Glutamatergic neuron (in vitro differentiated cells): ENCODE data around the gene GARIN5A. TPM values are rescaled to one million over a fixed set of nuclear protein-coding genes. Genes with fewer than 3 reads are reported as not detected.
A peak's percentile ranks its signal among the peaks of the same experiment; 100 is the strongest.

Experiments used
- DNase-seq: peaks from one replicate; pipeline ENCODE4 v3.0.0; 2022
- H3K27ac Mint-ChIP-seq: one replicate; pipeline ENCODE4 v1.8.0; 2020; ENCODE audit warnings: mild to moderate bottlenecking, mixed read lengths, inconsistent platforms; ENCODE audit not compliant: unreplicated experiment
- H3K27me3 Mint-ChIP-seq: one replicate; pipeline ENCODE4 v1.8.0; 2020; ENCODE audit warnings: mild to moderate bottlenecking, moderate library complexity, mixed read lengths, inconsistent platforms; ENCODE audit not compliant: unreplicated experiment
- H3K36me3 Mint-ChIP-seq: one replicate; pipeline ENCODE4 v1.8.0; 2020; ENCODE audit warnings: mild to moderate bottlenecking, mixed read lengths, inconsistent platforms; ENCODE audit not compliant: unreplicated experiment
- H3K4me1 Mint-ChIP-seq: one replicate; pipeline ENCODE4 v1.8.0; 2020; ENCODE audit warnings: mild to moderate bottlenecking, low read depth, mixed read lengths, inconsistent platforms; ENCODE audit not compliant: unreplicated experiment
- H3K4me3 Mint-ChIP-seq: one replicate; pipeline ENCODE4 v1.8.0; 2020; ENCODE audit warnings: mild to moderate bottlenecking, mixed read lengths, inconsistent platforms; ENCODE audit not compliant: unreplicated experiment
- H3K9me3 Mint-ChIP-seq: one replicate; pipeline ENCODE4 v1.8.0; 2020; ENCODE audit warnings: mild to moderate bottlenecking, moderate library complexity, mixed read lengths, inconsistent platforms; ENCODE audit not compliant: unreplicated experiment
- total RNA-seq: library from RNA; stranded (reverse); fragmentation: NEBNext Ultra II Directional; extraction: Animal tissue kit (Norgen Biotek cat#: 25700); gene quantifications from one replicate; pipeline ENCODE4 v1.2.1, GENCODE V29; 2021; ENCODE audit not compliant: unreplicated experiment
- TF ChIP-seq, protein P1 (sequence below): fragments of 200-600 bp; sonication (generic); IDR thresholded peaks from one replicate; pipeline ENCODE4 v1.5.0; 2021; ENCODE audit not compliant: partially characterized antibody, unreplicated experiment

Gene GARIN5A
- total RNA-seq, 1 donor from 2014 or later: 5.2 TPM

- H3K27ac Mint-ChIP-seq: no peak overlapping the region
- TF ChIP-seq, protein P1, sequence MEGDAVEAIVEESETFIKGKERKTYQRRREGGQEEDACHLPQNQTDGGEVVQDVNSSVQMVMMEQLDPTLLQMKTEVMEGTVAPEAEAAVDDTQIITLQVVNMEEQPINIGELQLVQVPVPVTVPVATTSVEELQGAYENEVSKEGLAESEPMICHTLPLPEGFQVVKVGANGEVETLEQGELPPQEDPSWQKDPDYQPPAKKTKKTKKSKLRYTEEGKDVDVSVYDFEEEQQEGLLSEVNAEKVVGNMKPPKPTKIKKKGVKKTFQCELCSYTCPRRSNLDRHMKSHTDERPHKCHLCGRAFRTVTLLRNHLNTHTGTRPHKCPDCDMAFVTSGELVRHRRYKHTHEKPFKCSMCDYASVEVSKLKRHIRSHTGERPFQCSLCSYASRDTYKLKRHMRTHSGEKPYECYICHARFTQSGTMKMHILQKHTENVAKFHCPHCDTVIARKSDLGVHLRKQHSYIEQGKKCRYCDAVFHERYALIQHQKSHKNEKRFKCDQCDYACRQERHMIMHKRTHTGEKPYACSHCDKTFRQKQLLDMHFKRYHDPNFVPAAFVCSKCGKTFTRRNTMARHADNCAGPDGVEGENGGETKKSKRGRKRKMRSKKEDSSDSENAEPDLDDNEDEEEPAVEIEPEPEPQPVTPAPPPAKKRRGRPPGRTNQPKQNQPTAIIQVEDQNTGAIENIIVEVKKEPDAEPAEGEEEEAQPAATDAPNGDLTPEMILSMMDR: no peak
These were observed 55.8 kb downstream of the GARIN5A start for GRCh38 chr19:50420808-50421207.

GRCh38 chr19:50420127-50420526, 56.5 kb downstream of the GARIN5A start:
- DNase-seq: no peak
- Mint-ChIP-seq H3K9me3 (peaks cover 7% of the 10 kb centered on the region), H3K27ac (no peak overlapping the region), H3K36me3 (no peaks in the 10 kb centered on the region), H3K4me1 (peaks cover 6% of the 10 kb centered on the region), H3K27me3 (peaks cover 5% of the 10 kb centered on the region), H3K4me3 (peak overlapping the region; percentile 2)
- TF ChIP-seq, protein P1: no peak

More at GRCh38 chr19:50420808-50421207, 55.8 kb downstream of the GARIN5A start:
- peaks cover 5% of the 10 kb centered on the region for H3K27me3 Mint-ChIP-seq
- peaks cover 7% of the 10 kb centered on the region for H3K9me3 Mint-ChIP-seq
- H3K4me3 Mint-ChIP-seq: no peak overlapping the region
- no peaks in the 10 kb centered on the region for H3K36me3 Mint-ChIP-seq
- no peak for DNase-seq
- H3K4me1 Mint-ChIP-seq: peaks cover 6% of the 10 kb centered on the region

DNA sequence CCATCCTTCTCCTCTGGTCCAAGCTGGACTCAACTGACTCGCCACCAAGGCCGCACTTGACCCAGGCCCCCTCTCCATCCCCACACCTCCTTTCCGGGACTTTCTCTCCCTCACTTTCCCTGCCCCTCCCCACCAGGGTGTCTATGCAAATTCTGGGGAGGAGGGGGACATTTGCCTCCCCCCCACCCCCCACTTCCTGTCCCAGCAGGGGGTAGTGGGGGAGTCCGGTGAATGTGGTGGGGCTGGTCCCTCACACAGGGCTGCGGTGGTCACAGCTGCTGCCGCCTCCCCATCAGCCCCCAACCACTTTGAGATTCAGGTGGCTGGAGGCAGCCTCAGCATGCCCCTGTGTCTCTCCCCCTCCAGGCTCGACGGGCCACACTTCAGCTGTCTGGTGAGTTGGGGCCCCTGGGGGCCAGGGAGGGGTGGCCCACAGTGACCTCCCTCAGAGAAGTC, 57.0 kb downstream of the GARIN5A start:
- Mint-ChIP-seq H3K9me3 (peaks cover 7% of the 10 kb centered on the region), H3K4me3 (peak overlapping the region; percentile 79), H3K4me1 (peaks cover 6% of the 10 kb centered on the region), H3K36me3 (no peaks in the 10 kb centered on the region), H3K27me3 (peaks cover 5% of the 10 kb centered on the region), H3K27ac (no peak overlapping the region)
- TF ChIP-seq, protein P1: no peak
- no peak for DNase-seq

DNA sequence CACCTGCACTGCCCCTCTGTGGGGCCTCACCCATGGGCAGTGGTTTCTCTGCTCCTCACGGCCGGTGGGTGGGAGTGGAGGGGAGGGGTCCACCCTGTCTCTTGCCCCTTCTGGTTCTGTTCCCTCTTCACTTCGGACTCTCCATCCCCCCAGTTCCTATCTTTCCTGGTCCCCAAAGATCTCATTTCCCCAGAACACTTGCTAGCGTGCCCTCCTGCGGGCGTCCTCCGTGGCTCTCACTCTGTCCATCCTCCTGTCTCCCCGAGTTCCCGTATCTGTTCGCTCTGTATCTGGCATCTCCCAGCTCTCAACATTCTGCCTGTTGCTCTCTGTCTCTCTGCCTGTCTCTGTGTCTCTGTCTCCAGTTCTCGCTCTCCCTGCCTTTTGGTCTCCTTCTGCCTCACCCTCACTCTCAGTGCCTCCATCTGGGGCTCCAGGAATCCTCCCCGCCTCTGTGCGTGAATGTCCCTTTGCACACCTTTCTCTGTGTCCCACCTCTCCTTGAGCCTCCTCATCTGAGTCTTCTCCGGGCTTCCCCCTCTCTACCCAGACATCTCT, 57.5 kb downstream of the GARIN5A start:
- TF ChIP-seq, protein P1: no peak
- Mint-ChIP-seq H3K27me3 (peaks cover 5% of the 10 kb centered on the region), H3K27ac (no peak overlapping the region), H3K9me3 (peaks cover 6% of the 10 kb centered on the region), H3K36me3 (no peaks in the 10 kb centered on the region), H3K4me1 (peaks cover 8% of the 10 kb centered on the region), H3K4me3 (peak overlapping the region; percentile 79)
- no peak for DNase-seq

DNA sequence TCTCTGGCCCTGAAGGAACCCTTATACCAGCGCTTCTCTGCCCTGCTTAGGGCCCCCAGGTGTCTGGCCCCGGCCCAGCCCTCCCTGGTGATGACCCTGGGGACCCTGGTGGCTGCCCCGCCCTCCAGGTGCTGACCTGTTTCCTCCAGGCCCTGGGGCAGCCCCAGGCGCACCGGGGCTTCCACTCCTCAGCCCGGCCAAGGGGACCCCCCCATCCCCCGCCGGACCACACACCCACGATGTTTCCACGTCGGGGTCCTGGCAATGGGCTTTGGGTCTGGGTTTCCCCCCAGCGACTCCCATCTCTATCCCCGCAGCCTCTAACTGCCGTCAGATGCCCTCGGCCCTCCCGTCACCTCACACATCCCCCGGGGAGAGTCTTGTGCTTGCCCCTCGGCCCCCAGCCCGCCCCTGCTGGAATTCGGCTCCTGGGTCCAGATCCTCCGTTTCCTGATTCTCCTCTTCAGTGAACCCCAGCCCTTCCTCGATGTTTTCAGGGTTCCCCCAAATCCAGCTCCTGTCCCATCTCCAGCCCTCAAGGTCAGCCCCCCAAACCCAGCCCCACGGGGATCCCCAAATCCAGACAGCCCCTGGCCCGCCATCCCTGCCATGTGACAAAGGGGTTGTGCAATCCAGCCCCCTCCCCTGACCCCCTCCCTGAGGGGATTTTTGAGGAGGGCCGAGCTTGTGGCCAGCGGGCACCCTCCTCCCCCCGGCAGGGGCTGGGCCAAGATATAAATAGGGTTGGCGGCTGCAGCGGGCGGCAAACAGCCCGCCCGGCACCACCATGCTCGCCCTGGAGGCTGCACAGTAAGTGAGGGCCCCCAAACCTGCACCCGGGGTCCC, 58.2 kb downstream of the GARIN5A start, which contains the start of gene SPIB:
Gene SPIB (plus strand): TSS at position 763 of the 846 bp plus-strand sequence. CDS start 25 bp downstream, at position 788.
- Mint-ChIP-seq H3K27me3 (peaks cover 5% of the 10 kb centered on the region), H3K4me1 (peaks cover 8% of the 10 kb centered on the region), H3K36me3 (no peaks in the 10 kb centered on the region), H3K4me3 (peak within 1 kb of the TSS; percentile 79), H3K27ac (no peak within 1 kb of the TSS), H3K9me3 (peaks cover 5% of the 10 kb centered on the region)
- TF ChIP-seq, protein P1: no peak
- DNase-seq: no peak
